ENCODE data around the gene FBXL7.

Gene FBXL7

DNA sequence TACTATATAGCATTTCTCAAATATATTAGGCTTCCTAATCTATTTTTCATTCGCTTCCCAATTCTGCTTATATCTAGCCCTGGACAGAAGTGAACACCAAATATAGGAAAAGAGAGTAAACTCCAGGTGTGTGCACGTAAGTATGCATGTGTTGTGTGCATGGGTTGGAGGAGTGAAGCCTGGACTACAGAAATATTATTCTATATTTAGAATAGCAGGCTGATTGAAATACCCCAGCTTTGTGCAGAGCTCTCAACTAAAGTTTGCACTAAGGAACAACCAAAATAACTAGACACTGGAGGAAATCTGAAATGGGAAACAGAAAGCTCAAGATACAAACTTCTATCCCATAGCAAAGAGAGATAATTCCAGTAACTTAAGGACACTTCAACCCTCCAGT lies 480.9 kb downstream of the FBXL7 start:
- H3K4me3 ChIP-seq (replicated peaks in 1 of 2; ENCODE audit: low read depth in 2 of 2, low read length in 2 of 2) = no peak overlapping the region
- DNase-seq (ENCODE audit: low read depth in 2 of 2) = no peak
- TF ChIP-seq, protein P1, sequence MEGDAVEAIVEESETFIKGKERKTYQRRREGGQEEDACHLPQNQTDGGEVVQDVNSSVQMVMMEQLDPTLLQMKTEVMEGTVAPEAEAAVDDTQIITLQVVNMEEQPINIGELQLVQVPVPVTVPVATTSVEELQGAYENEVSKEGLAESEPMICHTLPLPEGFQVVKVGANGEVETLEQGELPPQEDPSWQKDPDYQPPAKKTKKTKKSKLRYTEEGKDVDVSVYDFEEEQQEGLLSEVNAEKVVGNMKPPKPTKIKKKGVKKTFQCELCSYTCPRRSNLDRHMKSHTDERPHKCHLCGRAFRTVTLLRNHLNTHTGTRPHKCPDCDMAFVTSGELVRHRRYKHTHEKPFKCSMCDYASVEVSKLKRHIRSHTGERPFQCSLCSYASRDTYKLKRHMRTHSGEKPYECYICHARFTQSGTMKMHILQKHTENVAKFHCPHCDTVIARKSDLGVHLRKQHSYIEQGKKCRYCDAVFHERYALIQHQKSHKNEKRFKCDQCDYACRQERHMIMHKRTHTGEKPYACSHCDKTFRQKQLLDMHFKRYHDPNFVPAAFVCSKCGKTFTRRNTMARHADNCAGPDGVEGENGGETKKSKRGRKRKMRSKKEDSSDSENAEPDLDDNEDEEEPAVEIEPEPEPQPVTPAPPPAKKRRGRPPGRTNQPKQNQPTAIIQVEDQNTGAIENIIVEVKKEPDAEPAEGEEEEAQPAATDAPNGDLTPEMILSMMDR (IDR thresholded peaks at IDR 0.05; ENCODE audit: low read depth, low read length) = no peak

DNA sequence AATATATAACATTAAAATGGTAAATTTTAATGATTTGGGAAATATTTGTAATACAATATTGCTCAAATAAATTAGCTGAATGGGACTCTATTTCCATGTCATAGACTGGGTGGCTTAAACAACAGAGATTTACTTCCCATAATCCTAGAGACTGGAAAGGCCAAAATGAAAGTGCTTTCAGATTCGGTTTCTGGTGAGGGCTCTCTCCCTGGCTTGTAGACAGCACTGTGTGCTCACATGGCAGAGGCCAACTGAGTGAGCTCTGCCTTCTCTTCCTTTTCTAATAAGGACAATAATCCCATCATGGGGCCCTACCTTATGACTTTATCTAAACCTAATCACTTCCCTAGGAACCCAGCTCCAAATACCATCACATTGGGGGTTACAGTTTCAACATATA lies 483.4 kb downstream of the FBXL7 start:
- no peak overlapping the region for H3K4me3 ChIP-seq (replicated peaks in 1 of 2; ENCODE audit: low read depth in 2 of 2, low read length in 2 of 2)
- DNase-seq (ENCODE audit: low read depth in 2 of 2) = no peak
- TF ChIP-seq, protein P1 (IDR thresholded peaks at IDR 0.05; ENCODE audit: low read depth, low read length) = no peak
